ENCODE measurements around the gene HID1.

Gene HID1

DNA sequence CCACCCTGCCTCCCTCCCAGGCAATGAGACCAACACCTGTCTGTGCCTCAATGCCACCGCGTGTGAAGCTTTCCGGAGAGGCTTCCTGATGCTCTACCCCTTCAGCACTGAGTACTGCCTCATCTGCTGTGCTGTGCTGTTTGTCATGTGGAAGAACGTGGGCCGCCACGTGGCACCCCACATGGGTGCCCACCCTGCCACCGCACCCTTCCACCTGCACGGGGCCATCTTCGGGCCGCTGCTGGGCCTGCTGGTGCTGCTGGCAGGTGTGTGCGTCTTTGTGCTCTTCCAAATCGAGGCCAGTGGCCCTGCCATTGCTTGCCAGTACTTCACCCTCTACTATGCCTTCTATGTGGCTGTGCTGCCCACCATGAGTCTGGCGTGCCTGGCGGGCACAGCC lies 25.9 kb downstream of the HID1 start:
- no peak for DNase-seq

DNA sequence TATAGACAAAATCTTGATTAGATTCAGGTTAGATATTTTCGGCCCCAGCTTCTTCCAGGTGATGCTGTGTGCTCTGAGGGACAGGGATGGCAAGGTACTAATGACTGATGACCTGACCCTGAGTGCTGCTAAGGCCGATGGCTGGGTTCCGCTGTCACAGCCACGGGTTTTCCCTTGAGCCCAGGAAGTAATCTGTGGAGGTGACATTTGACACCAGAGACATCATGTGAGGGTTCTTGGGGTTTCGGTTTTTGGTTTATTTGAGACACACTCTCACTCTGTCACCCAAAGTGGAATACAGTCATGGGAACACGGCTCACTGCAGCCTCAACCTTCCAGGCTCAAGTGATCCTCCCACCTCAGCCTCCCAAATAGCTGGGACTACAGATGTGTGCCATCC lies 27.0 kb downstream of the HID1 start:
- no peak for DNase-seq

GRCh38 chr17:74943808-74944522 lies 28.6 kb downstream of the HID1 start:
- no peak for DNase-seq

DNA sequence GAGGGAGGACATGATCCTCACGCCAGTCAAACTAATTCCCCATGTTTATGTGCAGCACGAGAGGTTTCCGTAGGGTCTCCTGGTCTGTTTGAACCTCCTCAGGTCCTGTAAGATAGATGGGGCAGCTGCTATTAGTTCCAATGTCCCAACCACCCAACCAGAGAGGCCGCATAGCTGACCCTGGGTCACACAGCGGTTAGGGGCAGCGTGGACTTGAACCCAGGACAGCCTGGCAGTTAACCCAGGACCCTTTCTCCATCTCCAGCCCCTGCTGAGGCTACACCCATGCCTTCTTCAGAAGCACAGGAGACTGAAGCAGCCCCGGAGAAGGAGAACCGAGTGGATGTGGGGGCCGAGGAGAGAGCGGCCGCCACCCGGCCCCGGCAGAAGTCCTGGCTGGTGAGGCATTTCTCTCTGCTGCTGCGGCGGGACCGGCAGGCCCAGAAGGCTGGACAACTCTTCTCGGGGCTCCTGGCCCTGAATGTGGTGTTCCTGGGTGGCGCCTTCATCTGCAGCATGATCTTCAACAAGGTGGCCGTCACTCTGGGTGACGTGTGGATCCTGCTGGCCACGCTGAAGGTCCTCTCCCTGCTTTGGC lies 31.3 kb downstream of the HID1 start:
- no peak for DNase-seq

GRCh38 chr17:74939534-74939933 lies 33.0 kb downstream of the HID1 start:
- no peak for DNase-seq

- DNase-seq, result no peak
Observed at GRCh38 chr17:74938194-74938950, 34.2 kb downstream of the HID1 start.

- DNase-seq, result no peak
Observed at GRCh38 chr17:74937064-74938051, 35.2 kb downstream of the HID1 start.

DNA sequence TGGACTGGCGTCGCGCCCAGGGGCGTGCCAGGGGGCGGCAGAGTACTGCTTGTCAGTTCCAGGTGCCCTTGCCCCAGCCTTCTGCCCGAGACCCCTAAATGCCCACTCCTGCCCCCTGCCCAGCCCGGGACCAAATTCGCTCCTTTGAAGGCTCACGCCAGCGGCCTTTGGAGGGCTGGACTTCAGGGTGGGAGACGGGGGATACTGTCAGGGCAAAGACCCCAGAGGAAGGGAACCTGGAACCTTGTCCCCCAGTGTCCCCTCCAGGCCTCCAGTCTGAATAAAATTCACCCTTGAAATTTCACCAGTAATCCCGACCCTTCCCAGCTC lies 36.1 kb downstream of the HID1 start:
- DNase-seq, result no peak

DNA sequence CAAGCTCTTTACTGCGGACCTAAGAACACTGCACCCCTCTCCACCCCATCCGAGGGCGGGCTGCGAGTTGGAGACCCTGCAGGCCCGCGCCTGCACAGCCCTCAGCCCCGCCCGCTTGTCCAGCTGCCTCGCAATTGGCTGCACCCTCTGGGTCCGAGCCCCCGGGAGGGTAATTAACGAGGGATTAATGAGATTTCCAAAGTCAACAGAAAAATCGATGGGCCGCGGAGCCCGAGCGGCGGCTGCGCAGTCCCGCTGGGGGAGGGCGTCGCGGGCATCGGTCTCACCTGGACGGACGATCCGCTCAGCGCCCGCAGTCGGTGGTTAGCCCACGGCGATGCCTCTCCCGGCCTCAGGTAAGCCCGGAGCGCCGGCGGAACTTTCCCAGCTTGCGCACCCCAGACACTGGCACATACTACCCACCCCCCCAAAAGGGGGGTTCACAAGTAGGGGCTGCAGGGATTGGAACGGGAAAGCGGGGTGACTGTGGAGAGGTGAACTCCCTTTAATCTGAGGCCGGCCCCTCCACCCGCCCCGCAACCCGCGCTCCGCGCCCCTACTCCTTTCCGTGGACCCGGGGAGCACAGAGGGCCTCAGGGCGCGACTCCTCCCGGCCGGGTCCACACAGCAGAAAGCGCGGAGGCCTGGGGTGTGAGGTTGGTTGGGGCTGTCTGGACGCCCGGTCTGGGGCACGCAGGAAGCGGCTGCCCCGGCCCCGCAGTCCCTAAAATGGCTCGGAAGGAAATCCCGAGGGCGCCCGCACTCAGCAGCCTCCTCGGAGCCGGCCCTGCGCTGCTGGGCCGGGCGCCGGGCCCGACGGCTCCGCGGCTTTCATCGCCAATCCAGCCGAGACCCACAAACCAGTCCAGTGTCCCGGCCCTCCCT lies 36.7 kb downstream of the HID1 start, which contains the start of gene OTOP3:
Gene OTOP3 (plus strand): TSS at position 314 of the 885 bp plus-strand sequence. CDS start 24 bp downstream, at position 338.
- no peak for DNase-seq

GRCh38 chr17:74935048-74935447 lies 37.5 kb downstream of the HID1 start:
- no peak for DNase-seq

GRCh38 chr17:74930535-74931036 lies 42.0 kb downstream of the HID1 start:
- no peak for DNase-seq

GRCh38 chr17:74928786-74929185 lies 43.8 kb downstream of the HID1 start:
- no peak for DNase-seq

GRCh38 chr17:74925242-74925641 lies 47.3 kb downstream of the HID1 start:
- no peak for DNase-seq

GRCh38 chr17:74924250-74924948 lies 48.2 kb downstream of the HID1 start, which contains the start of gene OTOP2:
Gene OTOP2 (plus strand): TSS chr17:74924273. CDS start chr17:74924633, 360 bp downstream.
- no peak for DNase-seq

- DNase-seq, result no peak
Observed at GRCh38 chr17:74923538-74924249, 48.9 kb downstream of the HID1 start.

DNA sequence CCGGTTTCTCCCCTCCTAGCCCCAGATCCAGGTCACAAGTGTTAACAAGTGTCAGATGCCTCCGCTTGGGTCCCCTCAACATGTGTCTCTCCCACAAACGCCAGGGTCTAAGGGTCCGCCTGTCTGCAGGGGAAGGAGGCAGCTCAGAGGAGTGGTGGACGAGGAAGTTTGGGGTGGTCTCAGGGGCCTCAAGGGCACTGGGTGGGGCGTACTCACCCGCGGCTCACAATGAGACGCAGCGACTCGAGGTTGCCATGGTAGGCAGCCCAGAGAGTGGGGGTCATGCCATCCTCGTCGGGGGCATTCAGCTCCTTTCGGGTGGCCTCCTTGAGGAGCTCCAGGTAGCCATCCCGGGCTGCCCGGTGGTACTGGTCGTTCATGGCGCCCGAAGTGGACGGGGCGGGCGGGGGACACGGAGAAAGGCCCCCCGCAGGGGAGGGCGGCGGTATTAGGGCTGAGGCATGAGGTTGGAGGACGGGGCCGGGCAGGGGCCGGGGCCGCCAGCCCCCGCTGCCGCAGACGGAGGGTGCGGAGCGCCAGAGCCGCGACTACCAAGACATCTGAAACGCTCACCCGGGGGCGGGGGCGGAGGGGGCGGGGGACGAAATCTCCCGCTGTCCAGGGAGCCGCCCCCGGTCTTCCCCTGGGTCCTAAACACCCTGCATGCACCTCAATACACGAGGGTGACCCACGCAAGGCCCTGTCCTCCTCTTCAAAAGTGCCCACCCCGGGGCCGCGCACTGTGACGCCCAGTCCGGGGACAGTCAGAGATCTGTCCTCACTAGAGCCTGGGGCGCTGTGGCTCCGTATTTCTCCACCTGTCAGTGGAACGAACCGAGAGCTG lies 49.6 kb downstream of the HID1 start, which contains the start of gene USH1G:
Gene USH1G (minus strand): TSS at position 562 of the 844 bp plus-strand sequence. CDS start 182 bp downstream, at position 380.
- DNase-seq, result no peak

DNA sequence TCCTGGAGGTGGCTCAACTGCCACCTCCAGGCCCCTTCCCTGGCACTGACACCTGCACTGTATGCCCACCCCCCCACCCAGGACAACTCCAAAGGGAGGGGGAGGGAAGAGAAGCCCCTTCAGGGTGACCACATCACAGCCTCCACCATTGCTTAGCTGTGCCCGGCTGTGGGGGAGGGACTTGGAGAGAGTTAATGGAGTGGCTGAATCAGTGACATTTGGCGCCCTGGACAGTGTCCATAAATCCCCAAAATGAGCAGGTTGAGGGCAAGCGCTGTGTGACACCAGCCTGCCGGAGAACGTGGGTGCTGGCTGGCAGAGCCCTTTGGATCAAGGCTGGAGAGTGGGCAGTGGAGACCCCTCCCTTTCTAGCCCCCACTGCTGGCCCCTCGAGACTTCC lies 50.4 kb downstream of the HID1 start:
- DNase-seq, result no peak

GRCh38 chr17:74921769-74922168 lies 50.8 kb downstream of the HID1 start:
- DNase-seq, result no peak

Measured in NCI-H1417 treated with DMSO at 0.1 percent for 48 hours (cell line).